Upper lobe of right lung (tissue), 1 donor: Measurements from ENCODE around the gene RETREG1. TPM values are rescaled to one million over a fixed set of nuclear protein-coding genes. Genes with fewer than 3 reads are reported as not detected.
A peak's percentile ranks its signal among the peaks of the same experiment; 100 is the strongest.
"Not testable (repeated sequence)": the region's sequence is repeated elsewhere in the genome, so short reads cannot be mapped to it uniquely, and the experiment has no call there.

Experiments used
- ATAC-seq: fragments of 200-7000 bp; cut with Tn5 transposase; one replicate; pipeline ENCODE4 v1.9.1; 2020; ENCODE audit warnings: mild to moderate bottlenecking, moderate library complexity
- DNase-seq: peaks from one replicate; pipeline ENCODE4 v3.0.0-alpha.2; 2020
- H3K27ac ChIP-seq: fragments of 200-600 bp; one replicate; pipeline ENCODE4 v1.8.0; 2022
- H3K27me3 ChIP-seq: fragments of 200-600 bp; one replicate; pipeline ENCODE4 v1.8.0; 2022; ENCODE audit warnings: mild to moderate bottlenecking
- H3K36me3 ChIP-seq: fragments of 200-600 bp; one replicate; pipeline ENCODE4 v1.8.0; 2022
- H3K4me1 ChIP-seq: fragments of 200-600 bp; one replicate; pipeline ENCODE4 v1.8.0; 2022
- H3K4me3 ChIP-seq: fragments of 200-600 bp; one replicate; pipeline ENCODE4 v1.8.0; 2022; ENCODE audit warnings: mild to moderate bottlenecking
- H3K9me3 ChIP-seq: fragments of 200-600 bp; one replicate; pipeline ENCODE4 v1.8.0; 2022
- CTCF ChIP-seq: fragments of 200-600 bp; IDR thresholded peaks from one replicate; pipeline ENCODE4 v1.8.0; 2022; ENCODE audit warnings: antibody characterized with exemption
- intact Hi-C: fragments of 100-400 bp; cut with DNase I; formaldehyde crosslinking; loops from one replicate; pipeline ENCODE4 v1.11.0; 2022
- total RNA-seq: library from RNA; stranded (reverse); fragmentation: NEBNext Ultra II Directional; extraction: Animal tissue kit (Norgen Biotek cat#: 25700); gene quantifications from one replicate; pipeline ENCODE4 v1.2.1, GENCODE V29; 2021
- donor health status: DM: no; HTN: yes; CAD: no; lungs with severe emphysema.

The RETREG1 gene
- total RNA-seq, 1 donor from 2014 or later = 22.8 TPM

GRCh38 chr5:16546732-16547131, 70.1 kb downstream of the RETREG1 start:
- H3K27me3 ChIP-seq = no peaks in the 10 kb centered on the region
- DNase-seq (no peak), ATAC-seq (no peak)
- no peaks in the 10 kb centered on the region for H3K9me3 ChIP-seq
- TF ChIP-seq CTCF = no peak
- intact Hi-C loops = no loop called here
- H3K4me3 ChIP-seq = no peak overlapping the region
- H3K27ac ChIP-seq = no peak overlapping the region
- no peaks in the 10 kb centered on the region for H3K4me1 ChIP-seq
- no peaks in the 10 kb centered on the region for H3K36me3 ChIP-seq

- peak; percentile 60 for ATAC-seq
- Histone ChIP-seq H3K4me3 (no peak overlapping the region), H3K36me3 (no peaks in the 10 kb centered on the region), H3K27me3 (no peaks in the 10 kb centered on the region), H3K4me1 (no peaks in the 10 kb centered on the region), H3K27ac (no peak overlapping the region), H3K9me3 (no peaks in the 10 kb centered on the region)
- TF ChIP-seq CTCF = no peak
- no peak for DNase-seq
- intact Hi-C loops = no loop called here
Measured at GRCh38 chr5:16544607-16545374, 72.0 kb downstream of the RETREG1 start.

- H3K27me3 ChIP-seq, H3K36me3 ChIP-seq, H3K9me3 ChIP-seq, H3K4me1 ChIP-seq, H3K27ac ChIP-seq, H3K4me3 ChIP-seq, ATAC-seq, intact Hi-C loops, DNase-seq: not testable (repeated sequence)
Measured at GRCh38 chr5:16543206-16543605, 73.6 kb downstream of the RETREG1 start.

GRCh38 chr5:16542236-16542635, 74.6 kb downstream of the RETREG1 start:
- Histone ChIP-seq H3K27ac (no peak overlapping the region), H3K4me1 (no peaks in the 10 kb centered on the region), H3K27me3 (no peaks in the 10 kb centered on the region), H3K4me3 (no peak overlapping the region), H3K36me3 (no peaks in the 10 kb centered on the region), H3K9me3 (no peaks in the 10 kb centered on the region)
- DNase-seq = no peak
- no peak for TF ChIP-seq CTCF
- no peak for ATAC-seq
- intact Hi-C loops = no loop called here

GRCh38 chr5:16541592-16541991, 75.2 kb downstream of the RETREG1 start:
- H3K27me3 ChIP-seq, H3K36me3 ChIP-seq, DNase-seq, H3K4me1 ChIP-seq, H3K4me3 ChIP-seq, ATAC-seq, H3K27ac ChIP-seq, H3K9me3 ChIP-seq, intact Hi-C loops: not testable (repeated sequence)

- Histone ChIP-seq H3K4me3 (no peak overlapping the region), H3K9me3 (no peaks in the 10 kb centered on the region), H3K27me3 (no peaks in the 10 kb centered on the region), H3K27ac (peak overlapping the region; percentile 0), H3K4me1 (no peaks in the 10 kb centered on the region), H3K36me3 (no peaks in the 10 kb centered on the region)
- ATAC-seq (no peak), DNase-seq (no peak)
- no peak for TF ChIP-seq CTCF
- intact Hi-C loops = no loop called here
Measured at GRCh38 chr5:16540421-16540820, 76.4 kb downstream of the RETREG1 start.
